Measurements from ENCODE around the gene NFASC.

NFASC gene

DNA sequence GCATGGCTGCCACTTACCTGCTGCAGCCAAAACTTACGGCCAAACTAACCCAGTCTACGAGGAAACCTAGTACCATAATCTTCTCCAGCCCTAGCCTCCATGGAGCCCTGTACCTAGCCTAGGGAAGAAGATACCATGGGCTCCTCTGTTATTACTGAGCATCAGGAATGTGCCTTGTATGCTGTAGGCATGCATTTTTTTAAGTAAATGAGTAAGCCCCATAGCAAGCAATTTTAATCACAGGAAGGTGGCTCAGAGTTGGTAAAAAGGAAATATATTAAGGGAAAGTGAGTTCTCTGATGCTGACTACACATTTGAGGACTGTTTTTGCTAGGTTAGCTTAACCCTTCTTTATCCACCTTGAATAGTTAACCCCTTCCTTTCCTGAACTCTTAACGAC lies 21.2 kb downstream of the NFASC start:
- no peak for DNase-seq

GRCh38 chr1:204894031-204894430 lies 23.4 kb downstream of the NFASC start:
- no peak for DNase-seq

- DNase-seq: no peak
Observed at GRCh38 chr1:204894606-204895005, 23.9 kb downstream of the NFASC start.

DNA sequence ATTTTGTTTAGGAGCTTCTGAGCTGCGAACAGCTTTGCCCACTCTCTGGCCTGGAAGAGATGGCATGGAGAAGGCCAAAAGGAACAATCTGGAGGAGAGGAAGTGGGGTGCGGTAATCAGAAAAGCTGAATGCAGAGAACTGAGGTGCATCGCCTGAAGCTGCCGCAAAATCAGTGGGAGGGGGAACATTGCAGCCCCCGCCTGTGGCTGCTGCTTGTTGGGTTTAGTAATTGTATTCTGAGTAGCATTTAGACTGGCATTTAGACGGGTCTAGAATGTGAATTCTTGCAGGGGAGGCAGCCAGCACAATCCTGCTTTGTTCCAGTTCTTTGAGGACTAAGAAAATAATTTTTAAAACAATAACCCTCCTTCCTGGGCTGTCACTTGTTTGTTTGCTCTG lies 25.4 kb downstream of the NFASC start:
- DNase-seq: no peak

- no peak for DNase-seq
Observed at GRCh38 chr1:204896787-204897469, 26.3 kb downstream of the NFASC start.

- DNase-seq: no peak
Observed at GRCh38 chr1:204900721-204901120, 30.1 kb downstream of the NFASC start.

DNA sequence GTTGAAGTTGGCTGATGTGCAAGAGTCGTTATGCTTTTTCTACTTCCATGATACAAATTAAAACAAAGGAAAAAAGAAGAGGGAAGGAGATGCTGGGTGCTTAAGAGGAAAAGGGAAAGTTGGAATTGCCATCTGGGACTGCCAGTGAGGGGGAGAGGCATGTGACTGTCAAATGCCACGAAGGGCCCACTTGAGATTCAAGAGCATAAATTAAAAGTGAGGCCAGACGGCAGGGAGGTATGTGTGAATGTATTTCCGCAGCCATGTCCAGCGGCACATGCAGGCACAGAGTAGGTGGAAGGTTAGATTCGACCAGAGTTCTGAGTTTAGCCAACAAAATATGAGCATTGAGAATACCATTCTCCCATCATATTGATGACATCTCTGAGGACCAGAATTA lies 32.0 kb downstream of the NFASC start:
- DNase-seq: no peak

DNA sequence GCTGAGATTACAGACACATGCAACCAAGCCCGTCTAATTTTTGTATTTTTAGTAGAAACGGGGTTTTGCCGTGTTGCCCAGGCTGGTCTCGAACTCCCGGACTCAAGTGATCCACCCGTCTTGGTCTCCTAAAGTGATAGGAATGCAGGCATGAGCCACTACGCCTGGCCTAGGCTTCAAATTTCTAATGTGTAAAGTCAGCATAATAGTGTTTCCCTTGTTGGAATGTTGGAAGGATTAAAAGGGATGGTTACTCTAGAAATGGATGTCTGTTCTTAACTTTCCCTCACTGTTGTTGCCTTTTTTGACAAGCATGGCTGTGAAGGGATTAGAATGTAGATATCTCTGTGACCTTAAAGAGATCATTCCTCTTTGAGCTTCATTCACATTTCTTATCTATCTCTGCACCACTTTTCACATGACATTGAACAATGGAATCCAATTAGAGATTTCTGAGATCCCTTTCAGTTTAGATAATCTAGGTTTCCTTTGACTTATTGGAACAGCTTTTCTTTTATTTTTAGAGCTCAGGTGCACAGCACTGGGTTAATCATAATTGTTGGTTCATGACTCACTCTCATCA lies 33.7 kb downstream of the NFASC start:
- no peak for DNase-seq

- DNase-seq: no peak
Observed at GRCh38 chr1:204909109-204909508, 38.4 kb downstream of the NFASC start.

DNA sequence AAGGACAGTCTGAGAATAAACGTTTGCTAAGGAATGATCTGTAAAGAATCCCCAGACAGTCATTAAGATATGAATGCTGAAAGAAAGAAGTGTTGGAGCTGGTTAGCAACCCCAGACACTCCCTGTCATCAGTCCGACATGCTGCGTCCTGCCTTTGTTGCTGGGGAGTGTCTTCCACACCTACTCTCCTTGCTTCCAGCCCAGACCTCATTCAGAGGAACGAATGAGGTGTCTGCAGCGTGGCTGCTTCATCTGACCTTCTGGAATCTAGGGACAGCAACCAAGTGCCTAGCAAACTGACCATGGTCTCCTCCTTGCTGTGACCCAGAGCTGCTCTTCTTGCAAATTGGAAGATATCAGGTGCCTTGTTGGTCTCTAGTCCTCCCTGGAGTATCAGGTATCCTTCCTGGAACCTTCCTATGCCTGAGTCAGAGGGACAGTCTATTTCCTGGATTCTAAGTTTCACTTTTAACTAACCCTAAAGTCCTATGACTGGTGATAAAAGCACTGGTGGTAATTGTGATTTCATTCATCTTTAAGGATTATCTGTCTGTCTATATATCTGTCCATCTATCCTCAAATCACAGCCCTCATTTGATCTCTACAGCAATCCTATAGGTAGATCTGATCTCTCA lies 45.3 kb downstream of the NFASC start:
- no peak for DNase-seq

DNA sequence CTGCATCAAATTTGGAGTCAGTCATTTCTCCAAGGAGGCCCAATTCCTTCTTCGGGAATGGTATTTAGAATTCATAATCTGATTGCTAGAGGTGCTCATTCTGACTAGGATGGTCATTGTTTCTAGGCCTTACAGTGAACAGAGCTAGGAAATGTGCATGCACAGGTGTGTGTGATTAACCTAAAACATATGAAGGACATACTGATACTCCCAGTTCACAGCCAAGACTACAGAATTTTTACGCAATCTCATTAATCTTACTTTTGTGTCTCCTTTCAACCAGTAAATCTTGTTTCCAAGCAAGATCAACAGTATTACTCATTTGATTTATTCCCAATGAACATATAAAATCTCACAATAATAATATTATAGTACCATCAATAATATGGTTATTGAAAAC lies 47.1 kb downstream of the NFASC start:
- no peak for DNase-seq

DNA sequence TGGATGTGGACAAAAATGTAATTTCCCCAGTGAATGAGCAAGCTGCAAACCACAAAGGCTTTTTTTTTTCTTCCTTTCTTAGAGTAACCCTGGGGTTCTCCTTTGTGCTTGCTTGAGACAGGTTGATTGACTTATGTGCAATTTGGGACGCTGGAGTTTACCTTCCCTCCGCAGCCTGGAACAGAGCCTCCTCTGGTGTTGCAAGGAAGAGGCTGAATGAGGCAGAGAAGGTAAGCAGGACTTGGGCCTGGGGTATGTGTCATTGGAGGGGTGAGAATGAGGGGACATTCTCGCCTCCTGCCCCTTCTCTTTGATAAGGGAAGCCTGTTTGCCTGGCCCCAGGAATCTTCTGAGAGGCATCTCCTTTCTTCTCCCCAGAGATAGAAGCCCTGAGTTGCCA lies 49.8 kb downstream of the NFASC start:
- DNase-seq: no peak

DNA sequence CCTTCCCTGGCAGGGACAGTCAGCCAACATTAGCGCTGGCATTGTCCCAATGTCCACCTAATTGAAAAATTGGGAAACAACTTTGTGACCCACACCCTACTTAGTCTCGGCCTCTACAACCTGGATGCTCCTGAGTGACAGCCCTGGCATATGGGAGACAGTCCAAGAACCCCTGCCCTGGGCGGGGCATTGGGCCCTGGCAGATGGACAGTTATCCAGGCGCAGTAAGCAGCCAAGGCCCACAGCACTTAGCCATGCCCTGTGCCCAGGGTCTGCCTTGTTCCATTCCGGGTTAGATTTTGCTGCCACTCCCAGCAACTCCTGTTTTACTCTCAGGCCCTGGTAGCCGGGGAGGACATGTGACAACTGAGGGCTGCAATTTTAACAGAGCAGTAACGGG lies 50.3 kb downstream of the NFASC start:
- DNase-seq: no peak

DNA sequence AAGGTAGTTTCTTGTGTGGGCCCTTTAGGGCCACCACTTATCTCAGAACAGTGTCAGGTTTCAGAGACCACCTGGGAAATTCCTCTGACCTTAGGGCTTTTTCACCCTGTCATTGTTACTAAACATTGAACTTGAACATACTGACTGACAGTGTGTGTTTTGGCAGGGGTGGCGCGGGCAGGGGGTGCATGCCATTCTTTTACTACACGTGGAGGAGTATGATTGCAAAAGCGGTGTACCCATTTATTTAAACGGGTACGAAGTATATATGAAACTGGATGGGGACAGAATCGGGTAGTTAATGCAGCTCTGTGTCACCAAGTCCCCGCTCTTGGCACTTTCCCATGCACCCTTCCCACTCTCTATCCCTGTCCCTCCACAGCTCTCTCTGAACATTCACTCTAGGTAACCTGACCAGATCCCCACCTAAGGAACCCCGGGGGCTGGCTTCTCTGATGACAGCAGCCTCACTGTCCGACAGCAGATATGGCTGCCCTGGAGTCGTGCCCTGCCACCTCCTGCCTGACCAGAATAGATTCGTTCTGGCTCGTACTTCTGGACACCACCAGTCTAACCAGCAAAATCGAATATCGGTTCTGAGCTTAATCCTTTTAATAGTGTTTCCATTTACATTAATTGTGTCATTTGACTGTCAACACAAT lies 51.3 kb downstream of the NFASC start:
- DNase-seq: no peak

- DNase-seq: no peak
Observed at GRCh38 chr1:204923201-204923600, 52.5 kb downstream of the NFASC start.

DNA sequence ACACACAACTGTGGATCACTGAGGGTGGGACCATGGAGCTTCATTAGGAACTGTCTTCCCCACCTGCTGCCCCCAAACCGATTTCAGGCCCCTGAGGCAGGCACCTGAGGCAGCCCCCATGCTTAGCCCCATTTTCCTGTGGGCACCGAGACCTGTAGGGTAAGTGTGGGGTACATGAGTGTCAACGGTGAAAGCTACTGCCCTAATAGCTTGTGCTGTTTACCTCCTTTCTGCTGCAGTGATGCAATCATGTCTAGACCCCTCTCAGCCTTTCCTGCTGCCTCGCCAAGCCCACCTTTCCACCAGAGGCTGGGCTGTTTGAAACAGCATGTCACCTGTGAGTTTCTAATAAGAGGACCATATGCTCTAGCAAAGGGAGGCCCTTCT lies 53.0 kb downstream of the NFASC start:
- DNase-seq: no peak

DNA sequence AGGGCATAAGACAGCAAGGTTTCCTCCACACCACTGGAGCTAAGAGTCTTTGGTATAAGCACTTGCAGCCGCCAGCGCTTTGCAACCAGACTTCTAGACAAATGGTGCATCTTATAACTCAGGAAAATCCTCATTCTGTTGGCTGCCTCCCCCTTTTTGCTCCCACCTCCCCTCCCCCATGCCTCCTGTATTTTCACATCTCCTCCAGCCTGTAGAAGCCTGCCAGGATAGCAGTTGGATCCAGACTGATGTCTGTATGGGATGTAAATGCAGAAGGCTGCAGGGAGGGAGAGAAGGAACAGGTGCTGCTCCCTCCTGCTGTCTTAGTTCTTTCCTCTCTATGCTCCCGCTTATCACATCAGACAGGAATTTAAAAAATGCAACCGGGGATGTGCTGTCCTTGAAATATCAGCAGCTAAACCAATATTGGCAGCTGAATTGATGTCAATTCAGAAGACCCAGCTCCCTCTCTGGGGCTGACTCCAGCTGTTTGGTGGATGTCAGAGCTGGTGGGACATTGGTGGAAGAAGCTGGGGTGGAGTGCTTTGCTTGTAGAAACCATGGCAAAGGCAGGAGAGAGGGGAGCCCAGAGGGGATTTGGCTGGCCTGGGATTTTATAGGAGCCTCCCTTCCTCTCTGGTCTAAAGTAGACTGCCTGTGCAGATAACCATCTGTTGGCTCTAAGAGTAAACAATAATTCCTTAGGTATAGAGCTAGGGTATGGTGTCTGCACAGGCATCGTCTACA lies 53.5 kb downstream of the NFASC start:
- no peak for DNase-seq

GRCh38 chr1:204925701-204926100 lies 55.0 kb downstream of the NFASC start:
- DNase-seq: no peak

GRCh38 chr1:204927673-204928641 lies 57.3 kb downstream of the NFASC start:
- no peak for DNase-seq

GRCh38 chr1:204928671-204929486 lies 58.2 kb downstream of the NFASC start:
- DNase-seq: no peak

DNA sequence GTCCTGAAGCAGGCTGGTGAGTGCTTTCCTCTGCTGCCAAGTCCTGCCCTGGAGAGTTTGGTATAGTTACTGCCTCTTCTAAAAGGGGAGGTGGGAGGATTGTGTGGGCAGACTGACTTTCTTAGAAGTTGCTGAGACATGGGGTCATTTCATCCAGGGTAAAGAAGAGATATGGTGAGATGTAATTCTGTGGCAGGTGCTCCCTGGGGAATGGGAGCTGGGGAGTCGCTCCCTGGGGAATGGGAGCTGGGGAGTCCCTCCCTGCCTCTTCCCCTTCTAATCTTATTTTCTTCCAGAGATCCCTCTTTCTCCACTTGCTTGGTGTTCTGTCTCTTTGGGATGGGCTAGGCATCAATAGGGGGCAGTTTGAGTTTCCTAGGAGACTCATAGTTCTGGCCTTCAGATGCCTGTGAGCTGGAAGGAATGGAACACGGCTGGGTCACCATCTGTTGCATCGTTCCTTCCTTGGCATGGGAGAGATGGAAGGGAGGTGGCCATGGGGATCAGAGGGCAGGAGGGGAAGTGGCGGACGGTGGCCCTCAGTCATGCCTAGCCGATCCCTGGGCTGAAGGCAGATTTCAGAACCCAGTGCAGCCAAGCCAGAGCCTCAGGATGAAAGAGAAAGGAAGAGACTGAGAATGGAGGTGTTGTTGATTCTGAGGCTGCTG lies 59.0 kb downstream of the NFASC start:
- no peak for DNase-seq

Measured in CD4-positive, alpha-beta T cell treated with Interleukin-10 for 1 hour (primary cell).